ENCODE results near the gene MYO1E.

- no peak for TF ChIP-seq CTCF (conservative IDR thresholded peaks at IDR 0.05; ENCODE audit: low read length)
- TF ChIP-seq EZH2phosphoT487 (IDR thresholded peaks at IDR 0.05; ENCODE audit: borderline replicate concordance, low read depth, low read length): no peak
Observed at GRCh38 chr15:59155431-59155830, 217.2 kb downstream of the MYO1E start.

Data from OCI-LY7 (cell line).